ENCODE results near the gene FCSK. TPM values are rescaled to one million over a fixed set of nuclear protein-coding genes. Genes with fewer than 3 reads are reported as not detected.

FCSK gene
- total and polyA plus RNA-seq, 2 of the 13 experiments (the other 11 are each of a cell fraction or from before 2014, with no cell fraction given): 9.1 to 19.2 TPM

GRCh38 chr16:70440009-70440692 is 14.2 kb upstream of the FCSK start (continued):
- TF ChIP-seq ELF3 (CRISPR knock-in tag; IDR thresholded peaks at IDR 0.05) (peak; percentile 44; the same call in 1 of the 2 replicates), HIVEP1 (CRISPR knock-in tag; IDR thresholded peaks at IDR 0.05) (no peak), SETDB1 (CRISPR knock-in tag; IDR thresholded peaks at IDR 0.05; ENCODE audit: borderline replicate concordance) (no peak), TOE1 (CRISPR knock-in tag; IDR thresholded peaks at IDR 0.05) (no peak), FOXO1 (CRISPR knock-in tag; IDR thresholded peaks at IDR 0.05) (0 out of 2 replicates have a peak, but pooled peaks have one; percentile 29), ZNF256 (CRISPR knock-in tag; conservative IDR thresholded peaks at IDR 0.05) (no peak), MIER2 (CRISPR knock-in tag; IDR thresholded peaks at IDR 0.05) (0 out of 2 replicates have a peak, but pooled peaks have one; percentile 5), HNF1A (IDR thresholded peaks at IDR 0.05; ENCODE audit: low read depth) (no peak), HNF1A (CRISPR knock-in tag; IDR thresholded peaks at IDR 0.05; ENCODE audit: borderline replicate concordance) (peak; percentile 37; the same call in 1 of the 2 replicates), CBFB (CRISPR knock-in tag; IDR thresholded peaks at IDR 0.05) (no peak), FIP1L1 (IDR thresholded peaks at IDR 0.05; ENCODE audit: borderline replicate concordance, insufficient read depth, low read depth, low read length) (no peak)
- TF ChIP-seq, protein P1, sequence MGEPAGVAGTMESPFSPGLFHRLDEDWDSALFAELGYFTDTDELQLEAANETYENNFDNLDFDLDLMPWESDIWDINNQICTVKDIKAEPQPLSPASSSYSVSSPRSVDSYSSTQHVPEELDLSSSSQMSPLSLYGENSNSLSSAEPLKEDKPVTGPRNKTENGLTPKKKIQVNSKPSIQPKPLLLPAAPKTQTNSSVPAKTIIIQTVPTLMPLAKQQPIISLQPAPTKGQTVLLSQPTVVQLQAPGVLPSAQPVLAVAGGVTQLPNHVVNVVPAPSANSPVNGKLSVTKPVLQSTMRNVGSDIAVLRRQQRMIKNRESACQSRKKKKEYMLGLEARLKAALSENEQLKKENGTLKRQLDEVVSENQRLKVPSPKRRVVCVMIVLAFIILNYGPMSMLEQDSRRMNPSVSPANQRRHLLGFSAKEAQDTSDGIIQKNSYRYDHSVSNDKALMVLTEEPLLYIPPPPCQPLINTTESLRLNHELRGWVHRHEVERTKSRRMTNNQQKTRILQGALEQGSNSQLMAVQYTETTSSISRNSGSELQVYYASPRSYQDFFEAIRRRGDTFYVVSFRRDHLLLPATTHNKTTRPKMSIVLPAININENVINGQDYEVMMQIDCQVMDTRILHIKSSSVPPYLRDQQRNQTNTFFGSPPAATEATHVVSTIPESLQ (CRISPR knock-in tag; conservative IDR thresholded peaks at IDR 0.05): no peak
- TF ChIP-seq, protein P2, sequence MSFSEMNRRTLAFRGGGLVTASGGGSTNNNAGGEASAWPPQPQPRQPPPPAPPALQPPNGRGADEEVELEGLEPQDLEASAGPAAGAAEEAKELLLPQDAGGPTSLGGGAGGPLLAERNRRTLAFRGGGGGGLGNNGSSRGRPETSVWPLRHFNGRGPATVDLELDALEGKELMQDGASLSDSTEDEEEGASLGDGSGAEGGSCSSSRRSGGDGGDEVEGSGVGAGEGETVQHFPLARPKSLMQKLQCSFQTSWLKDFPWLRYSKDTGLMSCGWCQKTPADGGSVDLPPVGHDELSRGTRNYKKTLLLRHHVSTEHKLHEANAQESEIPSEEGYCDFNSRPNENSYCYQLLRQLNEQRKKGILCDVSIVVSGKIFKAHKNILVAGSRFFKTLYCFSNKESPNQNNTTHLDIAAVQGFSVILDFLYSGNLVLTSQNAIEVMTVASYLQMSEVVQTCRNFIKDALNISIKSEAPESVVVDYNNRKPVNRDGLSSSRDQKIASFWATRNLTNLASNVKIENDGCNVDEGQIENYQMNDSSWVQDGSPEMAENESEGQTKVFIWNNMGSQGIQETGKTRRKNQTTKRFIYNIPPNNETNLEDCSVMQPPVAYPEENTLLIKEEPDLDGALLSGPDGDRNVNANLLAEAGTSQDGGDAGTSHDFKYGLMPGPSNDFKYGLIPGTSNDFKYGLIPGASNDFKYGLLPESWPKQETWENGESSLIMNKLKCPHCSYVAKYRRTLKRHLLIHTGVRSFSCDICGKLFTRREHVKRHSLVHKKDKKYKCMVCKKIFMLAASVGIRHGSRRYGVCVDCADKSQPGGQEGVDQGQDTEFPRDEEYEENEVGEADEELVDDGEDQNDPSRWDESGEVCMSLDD (CRISPR knock-in tag; IDR thresholded peaks at IDR 0.05; ENCODE audit: borderline replicate concordance): 0 out of 2 replicates have a peak, but pooled peaks have one; percentile 8
- TF ChIP-seq, protein P3, sequence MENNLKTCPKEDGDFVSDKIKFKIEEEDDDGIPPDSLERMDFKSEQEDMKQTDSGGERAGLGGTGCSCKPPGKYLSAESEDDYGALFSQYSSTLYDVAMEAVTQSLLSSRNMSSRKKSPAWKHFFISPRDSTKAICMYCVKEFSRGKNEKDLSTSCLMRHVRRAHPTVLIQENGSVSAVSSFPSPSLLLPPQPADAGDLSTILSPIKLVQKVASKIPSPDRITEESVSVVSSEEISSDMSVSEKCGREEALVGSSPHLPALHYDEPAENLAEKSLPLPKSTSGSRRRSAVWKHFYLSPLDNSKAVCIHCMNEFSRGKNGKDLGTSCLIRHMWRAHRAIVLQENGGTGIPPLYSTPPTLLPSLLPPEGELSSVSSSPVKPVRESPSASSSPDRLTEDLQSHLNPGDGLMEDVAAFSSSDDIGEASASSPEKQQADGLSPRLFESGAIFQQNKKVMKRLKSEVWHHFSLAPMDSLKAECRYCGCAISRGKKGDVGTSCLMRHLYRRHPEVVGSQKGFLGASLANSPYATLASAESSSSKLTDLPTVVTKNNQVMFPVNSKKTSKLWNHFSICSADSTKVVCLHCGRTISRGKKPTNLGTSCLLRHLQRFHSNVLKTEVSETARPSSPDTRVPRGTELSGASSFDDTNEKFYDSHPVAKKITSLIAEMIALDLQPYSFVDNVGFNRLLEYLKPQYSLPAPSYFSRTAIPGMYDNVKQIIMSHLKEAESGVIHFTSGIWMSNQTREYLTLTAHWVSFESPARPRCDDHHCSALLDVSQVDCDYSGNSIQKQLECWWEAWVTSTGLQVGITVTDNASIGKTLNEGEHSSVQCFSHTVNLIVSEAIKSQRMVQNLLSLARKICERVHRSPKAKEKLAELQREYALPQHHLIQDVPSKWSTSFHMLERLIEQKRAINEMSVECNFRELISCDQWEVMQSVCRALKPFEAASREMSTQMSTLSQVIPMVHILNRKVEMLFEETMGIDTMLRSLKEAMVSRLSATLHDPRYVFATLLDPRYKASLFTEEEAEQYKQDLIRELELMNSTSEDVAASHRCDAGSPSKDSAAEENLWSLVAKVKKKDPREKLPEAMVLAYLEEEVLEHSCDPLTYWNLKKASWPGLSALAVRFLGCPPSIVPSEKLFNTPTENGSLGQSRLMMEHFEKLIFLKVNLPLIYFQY (CRISPR knock-in tag; IDR thresholded peaks at IDR 0.05; ENCODE audit: borderline replicate concordance): no peak

Data from HepG2 (cell line).